H1 (cell line): ENCODE results near the gene TGFBR1. TPM values are rescaled to one million over a fixed set of nuclear protein-coding genes. Genes with fewer than 3 reads are reported as not detected.

Experiments used
- ATF2 ChIP-seq: IDR thresholded peaks from 2 replicates; pipeline ENCODE4 v1.6.1; 2012; ENCODE audit warnings: low read length, inconsistent platforms
- CBX8 ChIP-seq: fragments of 300-800, 300-1000 bp; sonication (generic); IDR thresholded peaks from 2 replicates; pipeline ENCODE4 v1.7.1; 2016; ENCODE audit warnings: low read depth, low read length, borderline replicate concordance
- CREB1 ChIP-seq: IDR thresholded peaks from 2 replicates; pipeline ENCODE4 v1.6.1; 2012; ENCODE audit warnings: inconsistent platforms
- CTCF ChIP-seq, 3 experiments: IDR thresholded peaks; 1 replicate in 2 of 3; 2 replicates in 1 of 3; pipeline versions ENCODE4 v1.5.1 to v1.6.1; 2011; ENCODE audit warnings: low read length in 3 of 3, mild to moderate bottlenecking in 3 of 3, inconsistent platforms in 2 of 3, low read depth in 1 of 3, moderate library complexity in 1 of 3; ENCODE audit not compliant: insufficient read depth in 1 of 3; ENCODE audit errors: control extremely low read depth in 1 of 3
- E2F6 ChIP-seq: IDR thresholded peaks from 2 replicates; pipeline ENCODE4 v1.6.1; 2012; ENCODE audit warnings: inconsistent platforms
- MAX ChIP-seq: IDR thresholded peaks from 2 replicates; pipeline ENCODE4 v1.6.1; 2012; ENCODE audit warnings: inconsistent platforms
- USF2 ChIP-seq: IDR thresholded peaks from 2 replicates; pipeline ENCODE4 v1.6.1; 2011; ENCODE audit warnings: low read length, improper control_type of control experiment
- polyA plus RNA-seq, 7 experiments: library from polyadenylated mRNA; depleted of rRNA in 3 of 7; stranded (reverse) in 5 of 7; unstranded in 2 of 7; fragments of >200 nt in 5 of 7; fragments of 200-250 nt in 2 of 7; gene quantifications; 1 replicate in 5 of 7; 2 replicates in 1 of 7; 4 replicates in 1 of 7; pipeline versions ENCODE4 v1.2.1 to v1.2.3, GENCODE V29; 2011 to 2013; ENCODE audit warnings: missing spikeins in 2 of 7, mixed read lengths in 2 of 7
- total RNA-seq: library from RNA; stranded (reverse); fragmentation: NEBNext Ultra II Directional; extraction: Animal tissue kit (Norgen Biotek cat#: 25700); gene quantifications from 2 replicates; pipeline ENCODE4 v1.2.1, GENCODE V29; 2021

Gene TGFBR1
- total and polyA plus RNA-seq, 2 of the 8 experiments (the other 6 are each of a cell fraction or from before 2014, with no cell fraction given), result 16.8 to 52.4 TPM

GRCh38 chr9:99190597-99191283, 85.8 kb downstream of the TGFBR1 start (continued):
- no peak for TF ChIP-seq USF2
- TF ChIP-seq ATF2, result no peak
- no peak for TF ChIP-seq CTCF (IDR thresholded peaks at IDR 0.05; ENCODE audit: control extremely low read depth in 1 of 3, insufficient read depth in 1 of 3, low read depth in 1 of 3, low read length in 3 of 3)
- no peak for TF ChIP-seq MAX
- TF ChIP-seq CREB1, result no peak
- TF ChIP-seq E2F6, result no peak
- no peak for TF ChIP-seq CBX8
